OCI-M2 (cell line): Measurements from ENCODE around the gene SRSF7.
A peak's percentile ranks its signal among the peaks of the same experiment; 100 is the strongest.
"Not testable (repeated sequence)": the region's sequence is repeated elsewhere in the genome, so short reads cannot be mapped to it uniquely, and the experiment has no call there.

Experiments used
- DNase-seq: peaks from one replicate; lab custom pipeline; 2025; ENCODE audit not compliant: unreplicated experiment; lab: John Stamatoyannopoulos, UW

Gene SRSF7

DNA sequence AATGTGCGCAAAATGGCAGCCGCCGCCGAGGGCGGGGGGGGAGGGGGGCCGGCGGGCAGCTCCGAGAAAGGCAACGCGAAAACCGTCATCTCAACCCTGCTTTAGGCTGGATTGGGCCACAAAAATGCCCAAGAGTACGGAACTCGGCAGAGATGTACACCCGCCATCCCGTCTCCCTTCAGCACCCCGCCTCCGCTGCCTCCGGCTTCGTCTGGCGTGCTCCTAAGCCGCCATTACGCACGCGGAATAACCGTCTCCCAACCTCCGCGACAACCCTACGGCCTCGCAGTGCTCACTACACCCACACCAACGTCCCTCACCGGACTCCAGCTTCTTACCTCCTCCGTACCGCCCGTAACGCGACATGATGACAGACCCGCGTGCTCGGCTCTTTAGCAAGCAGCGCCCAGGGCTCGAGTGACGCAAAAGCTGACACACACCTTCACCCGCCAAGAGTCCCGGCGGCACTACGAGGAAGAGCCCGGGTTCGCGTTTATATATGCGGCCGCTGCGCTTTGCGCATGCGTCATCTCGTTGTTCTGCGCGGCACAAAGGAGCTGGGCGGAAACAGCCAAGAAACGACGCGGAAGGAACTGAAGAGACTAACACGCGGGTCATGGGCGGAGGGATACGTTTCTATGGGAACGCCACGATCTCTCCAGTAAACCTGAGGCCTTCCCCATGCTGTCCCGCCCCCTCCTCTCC lies at the start of gene SRSF7:
TSS of gene SRSF7 (minus strand) at position 471 of the 705 bp plus-strand sequence. CDS start at position 366, 105 bp downstream.
- peak; percentile 96 for DNase-seq

GRCh38 chr2:38797953-38798352 lies 46.8 kb upstream of the SRSF7 start:
- no peak for DNase-seq

GRCh38 chr2:38797250-38797676 lies 46.1 kb upstream of the SRSF7 start:
- no peak for DNase-seq

GRCh38 chr2:38795016-38795415 lies 43.9 kb upstream of the SRSF7 start:
- not testable (repeated sequence) for DNase-seq

GRCh38 chr2:38794235-38794946 lies 43.2 kb upstream of the SRSF7 start:
- DNase-seq = no peak

- DNase-seq = no peak
Measured at GRCh38 chr2:38793511-38793910, 42.4 kb upstream of the SRSF7 start.

GRCh38 chr2:38792751-38793150 lies 41.6 kb upstream of the SRSF7 start:
- DNase-seq = no peak

GRCh38 chr2:38792321-38792720 lies 41.2 kb upstream of the SRSF7 start:
- not testable (repeated sequence) for DNase-seq

GRCh38 chr2:38791744-38792143 lies 40.6 kb upstream of the SRSF7 start:
- no peak for DNase-seq

DNA sequence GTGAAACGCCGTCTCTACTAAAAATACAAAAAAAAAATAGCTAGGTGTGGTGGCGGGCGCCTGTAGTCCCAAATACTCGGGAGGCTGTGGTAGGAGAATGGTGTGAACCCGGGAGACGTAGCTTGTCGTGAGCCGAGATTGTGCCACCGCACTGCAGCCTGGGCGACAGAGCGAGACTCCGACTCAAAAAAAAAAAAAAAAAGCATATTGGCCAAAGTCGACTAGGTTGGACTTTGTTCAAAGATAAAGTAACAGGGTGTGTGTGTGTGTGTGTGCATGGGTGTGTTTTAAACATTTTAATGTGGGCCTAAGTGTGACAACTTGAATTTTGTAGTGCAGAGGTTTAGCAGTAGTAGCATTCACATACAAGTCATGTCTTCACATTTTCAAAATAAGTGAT lies 38.5 kb upstream of the SRSF7 start:
- DNase-seq = no peak

DNA sequence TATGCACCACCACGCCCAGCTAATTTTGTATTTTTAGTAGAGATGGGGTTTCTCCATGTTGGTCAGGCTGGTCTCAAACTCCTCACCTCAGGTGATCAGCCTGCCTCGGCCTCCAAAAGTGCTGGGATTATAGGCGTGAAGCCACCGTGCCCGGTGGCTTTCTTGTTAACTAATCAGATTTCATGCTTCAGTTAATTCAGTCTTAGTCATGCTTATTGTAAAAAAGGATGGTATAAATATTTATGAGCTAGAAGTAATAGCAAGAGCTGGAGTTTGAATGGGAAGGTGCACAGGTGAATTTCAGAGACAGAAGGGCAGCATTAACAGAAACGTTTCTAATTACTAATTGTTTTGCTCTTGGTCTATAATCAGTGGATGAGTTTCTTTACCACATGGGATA lies 37.1 kb upstream of the SRSF7 start:
- no peak for DNase-seq

DNA sequence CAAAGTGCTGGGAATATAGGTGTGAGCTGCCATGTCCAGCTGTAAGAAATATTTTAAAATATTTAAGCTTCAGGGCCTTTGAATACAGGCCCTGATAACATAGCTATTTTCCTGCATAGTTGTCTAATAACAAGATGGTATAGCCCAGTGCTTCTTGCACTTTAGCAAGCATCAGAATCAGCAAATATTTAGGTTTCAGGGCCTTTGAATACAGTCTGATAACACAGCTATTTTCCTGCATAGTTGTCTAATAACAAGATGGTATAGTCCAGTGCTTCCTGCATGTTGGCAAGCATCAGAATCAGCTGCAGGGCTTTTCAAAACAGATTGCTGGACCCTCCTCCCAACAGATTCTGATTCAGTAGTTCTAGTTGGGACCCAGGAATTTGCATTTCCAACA lies 32.4 kb upstream of the SRSF7 start:
- DNase-seq = no peak

DNA sequence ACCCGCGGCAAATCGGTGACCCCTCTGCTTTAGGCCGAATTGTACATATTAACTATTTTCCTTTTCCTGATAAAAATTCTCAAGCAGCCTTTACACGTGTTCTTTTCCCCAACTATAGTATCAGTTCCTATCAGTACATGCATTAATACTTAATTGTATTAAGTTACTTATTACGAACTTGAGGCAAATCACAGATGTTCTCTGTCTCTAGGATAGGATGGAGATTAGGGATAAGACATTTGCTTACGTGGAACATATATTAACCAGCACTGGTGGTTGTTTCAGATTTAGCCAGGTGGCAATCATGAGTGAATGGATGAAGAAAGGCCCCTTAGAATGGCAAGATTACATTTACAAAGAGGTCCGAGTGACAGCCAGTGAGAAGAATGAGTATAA lies 27.5 kb upstream of the SRSF7 start:
- DNase-seq = no peak

GRCh38 chr2:38776531-38776930 lies 25.4 kb upstream of the SRSF7 start:
- no peak for DNase-seq

DNA sequence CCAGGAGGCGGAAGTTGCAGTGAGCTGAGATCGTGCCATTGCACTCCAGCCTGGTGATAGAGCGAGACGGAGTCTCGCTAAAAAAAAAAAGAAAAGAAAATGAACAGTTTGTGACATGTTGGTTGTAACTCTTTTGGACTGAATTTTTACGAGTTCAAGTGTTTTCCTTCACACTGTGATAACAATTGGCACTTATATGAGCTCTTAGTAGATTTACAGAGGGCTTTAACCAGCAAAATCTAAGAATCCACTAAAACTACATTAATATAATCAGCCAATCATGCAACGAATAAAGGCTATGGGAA lies 24.7 kb upstream of the SRSF7 start:
- no peak for DNase-seq

DNA sequence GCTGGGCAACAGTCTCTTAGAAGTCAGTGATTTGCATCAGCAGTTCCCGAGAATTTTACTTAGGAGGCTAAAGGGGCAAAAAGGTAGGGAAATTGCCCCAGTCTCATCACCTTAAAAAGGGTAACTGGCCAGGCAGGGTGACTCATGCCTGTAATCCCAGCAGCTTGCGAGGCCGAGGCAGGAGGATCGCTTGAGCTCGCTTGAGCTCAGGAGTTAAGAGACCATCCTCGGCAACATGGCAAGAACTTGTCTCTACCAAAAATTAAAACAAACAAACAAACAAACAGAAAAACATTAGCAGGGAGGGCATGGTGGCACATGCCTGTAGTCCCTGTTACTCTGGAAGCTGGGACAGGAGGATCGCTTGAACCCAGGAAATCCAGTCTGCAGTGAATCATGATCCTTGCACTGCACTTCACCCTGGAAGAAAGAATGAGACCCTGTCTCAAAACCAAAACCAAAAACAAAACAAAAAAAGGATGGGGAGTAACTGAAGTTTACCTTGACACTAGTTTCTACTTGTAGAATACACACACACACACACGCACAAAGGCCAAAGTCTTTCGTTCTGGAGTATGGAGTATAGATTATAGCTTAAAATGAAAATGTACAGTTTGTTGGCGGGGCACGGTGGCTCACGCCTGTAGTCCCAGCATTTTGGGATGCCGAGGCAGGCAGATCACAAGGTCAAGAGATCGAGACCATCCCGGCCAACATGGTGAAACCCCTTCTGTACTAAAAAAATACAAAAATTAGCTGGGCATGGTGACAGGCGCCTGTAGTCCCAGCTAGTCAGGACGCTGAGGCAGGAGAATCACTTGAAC lies 24.1 kb upstream of the SRSF7 start:
- no peak for DNase-seq

DNA sequence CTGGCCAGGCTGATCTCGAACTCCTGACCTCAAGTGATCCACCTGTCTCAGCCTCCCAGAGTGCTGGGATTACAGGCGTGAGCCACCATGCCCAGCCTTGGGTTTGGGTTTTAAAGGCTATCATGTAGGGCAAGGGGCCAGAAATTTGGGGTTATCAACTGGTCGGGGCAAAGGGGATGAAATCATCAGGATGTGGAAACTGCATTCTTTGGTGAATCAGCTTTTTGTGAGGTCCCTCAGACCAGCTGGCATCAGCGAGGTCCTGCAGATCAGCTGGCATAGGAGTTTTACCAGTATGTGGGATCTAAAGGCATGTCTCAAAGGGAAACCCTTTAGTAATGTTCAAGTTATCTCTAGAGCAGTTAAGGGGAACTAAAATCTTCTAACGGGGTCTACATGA lies 20.5 kb upstream of the SRSF7 start:
- DNase-seq = no peak

- DNase-seq = no peak
Measured at GRCh38 chr2:38765551-38765950, 14.4 kb upstream of the SRSF7 start.

GRCh38 chr2:38765149-38765548 lies 14.0 kb upstream of the SRSF7 start:
- no peak for DNase-seq

GRCh38 chr2:38763728-38764127 lies 12.6 kb upstream of the SRSF7 start:
- no peak for DNase-seq

- DNase-seq = no peak
Measured at GRCh38 chr2:38763228-38763627, 12.1 kb upstream of the SRSF7 start.

DNA sequence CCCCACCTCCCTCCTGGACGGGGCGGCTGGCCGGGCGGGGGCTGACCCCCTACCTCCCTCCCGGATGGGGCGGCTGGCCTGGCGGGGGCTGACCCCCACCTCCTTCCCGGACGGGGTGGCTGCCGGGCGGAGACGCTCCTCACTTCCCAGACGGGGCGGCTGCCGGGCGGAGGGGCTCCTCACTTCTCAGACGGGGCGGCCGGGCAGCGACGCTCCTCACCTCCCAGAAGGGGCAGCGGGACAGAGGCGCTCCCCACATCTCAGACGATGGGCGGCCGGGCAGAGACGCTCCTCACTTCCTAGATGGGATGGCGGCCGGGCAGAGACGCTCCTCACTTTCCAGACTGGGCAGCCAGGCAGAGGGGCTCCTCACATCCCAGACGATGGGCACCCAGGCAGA lies 4.7 kb upstream of the SRSF7 start:
- not testable (repeated sequence) for DNase-seq
